Activated T-helper 1 cell treated with anti-CD3 and anti-CD28 coated beads, Interleukin-12 subunit alpha, Interleukin-12 subunit beta, Interleukin-2, Interleukin-4 antibody, amounts not matched to agents 30 ng/mL and 10 ng/mL and 1 ng/mL, durations not matched to agents 14 hours and 24 hours and 36 hours (primary cell): ENCODE results near the gene HOMER1. TPM values are rescaled to one million over a fixed set of nuclear protein-coding genes. Genes with fewer than 3 reads are reported as not detected.
"Not testable (repeated sequence)": the region's sequence is repeated elsewhere in the genome, so short reads cannot be mapped to it uniquely, and the experiment has no call there.

ENCODE experiments used
- DNase-seq: peaks from one replicate; pipeline ENCODE4 v3.0.0; 2021; ENCODE audit warnings: low spot score
- H3K27ac Mint-ChIP-seq: one replicate; pipeline ENCODE4 v1.8.0; 2021; ENCODE audit warnings: mild to moderate bottlenecking, mixed read lengths
- H3K27me3 Mint-ChIP-seq: one replicate; pipeline ENCODE4 v1.8.0; 2022; ENCODE audit warnings: mild to moderate bottlenecking, moderate library complexity, mixed read lengths; ENCODE audit not compliant: insufficient read depth
- H3K36me3 Mint-ChIP-seq: one replicate; pipeline ENCODE4 v1.8.0; 2021; ENCODE audit warnings: low read depth, mixed read lengths
- H3K4me1 Mint-ChIP-seq: one replicate; pipeline ENCODE4 v1.8.0; 2021; ENCODE audit warnings: low read depth, mixed read lengths
- H3K4me3 Mint-ChIP-seq: one replicate; pipeline ENCODE4 v1.8.0; 2021; ENCODE audit warnings: mild to moderate bottlenecking, moderate library complexity, mixed read lengths
- H3K9me3 Mint-ChIP-seq: one replicate; pipeline ENCODE4 v1.8.0; 2021; ENCODE audit warnings: mixed read lengths
- intact Hi-C: fragments of 100-400 bp; cut with micrococcal nuclease; formaldehyde crosslinking; loops from one replicate; pipeline ENCODE4 v1.15.1; 2024
- total RNA-seq: library from RNA; stranded (reverse); gene quantifications from 2 replicates; pipeline ENCODE4 v1.2.3, GENCODE V29; 2022

HOMER1 gene
- total RNA-seq, 1 donor from 2014 or later, result 11.8 TPM

GRCh38 chr5:79385126-79385525, 128.8 kb downstream of the HOMER1 start:
- DNase-seq, H3K36me3 Mint-ChIP-seq, H3K27me3 Mint-ChIP-seq, H3K4me3 Mint-ChIP-seq, intact Hi-C loops, H3K4me1 Mint-ChIP-seq, H3K27ac Mint-ChIP-seq: not testable (repeated sequence)
- peaks cover 35% of the 10 kb centered on the region for H3K9me3 Mint-ChIP-seq

- no peaks in the 10 kb centered on the region for H3K4me1 Mint-ChIP-seq
- no peak for DNase-seq
- intact Hi-C loops, result no loop called here
- H3K4me3 Mint-ChIP-seq, result no peak overlapping the region
- no peaks in the 10 kb centered on the region for H3K27me3 Mint-ChIP-seq
- H3K27ac Mint-ChIP-seq, result no peak overlapping the region
- peaks cover 35% of the 10 kb centered on the region for H3K9me3 Mint-ChIP-seq
- peaks cover 9% of the 10 kb centered on the region for H3K36me3 Mint-ChIP-seq
Observed at GRCh38 chr5:79378510-79379186, 135.3 kb downstream of the HOMER1 start.

GRCh38 chr5:79357398-79357797, 156.5 kb downstream of the HOMER1 start:
- H3K4me1 Mint-ChIP-seq, result no peaks in the 10 kb centered on the region
- H3K4me3 Mint-ChIP-seq, result no peak overlapping the region
- H3K36me3 Mint-ChIP-seq, result no peaks in the 10 kb centered on the region
- no peaks in the 10 kb centered on the region for H3K9me3 Mint-ChIP-seq
- intact Hi-C loops, result no loop called here
- H3K27ac Mint-ChIP-seq, result no peak overlapping the region
- no peak for DNase-seq
- H3K27me3 Mint-ChIP-seq, result peaks cover 5% of the 10 kb centered on the region

GRCh38 chr5:79349881-79350280, 164.1 kb downstream of the HOMER1 start:
- DNase-seq, result no peak
- intact Hi-C loops, result no loop called here
- no peak overlapping the region for H3K27ac Mint-ChIP-seq
- no peaks in the 10 kb centered on the region for H3K9me3 Mint-ChIP-seq
- no peaks in the 10 kb centered on the region for H3K27me3 Mint-ChIP-seq
- H3K4me1 Mint-ChIP-seq, result no peaks in the 10 kb centered on the region
- H3K4me3 Mint-ChIP-seq, result no peak overlapping the region
- H3K36me3 Mint-ChIP-seq, result no peaks in the 10 kb centered on the region

GRCh38 chr5:79349047-79349446, 164.9 kb downstream of the HOMER1 start:
- intact Hi-C loops, result no loop called here
- H3K9me3 Mint-ChIP-seq, result no peaks in the 10 kb centered on the region
- no peak overlapping the region for H3K4me3 Mint-ChIP-seq
- DNase-seq, result no peak
- H3K27me3 Mint-ChIP-seq, result no peaks in the 10 kb centered on the region
- no peaks in the 10 kb centered on the region for H3K4me1 Mint-ChIP-seq
- no peak overlapping the region for H3K27ac Mint-ChIP-seq
- H3K36me3 Mint-ChIP-seq, result no peaks in the 10 kb centered on the region

GRCh38 chr5:79346420-79346824, 167.5 kb downstream of the HOMER1 start:
- intact Hi-C loops, result no loop called here
- no peaks in the 10 kb centered on the region for H3K4me1 Mint-ChIP-seq

GRCh38 chr5:79333852-79334557, 179.9 kb downstream of the HOMER1 start:
- no peak for DNase-seq
- intact Hi-C loops, result no loop called here
- no peak overlapping the region for H3K4me3 Mint-ChIP-seq
- no peak overlapping the region for H3K27ac Mint-ChIP-seq
- no peaks in the 10 kb centered on the region for H3K36me3 Mint-ChIP-seq
- H3K4me1 Mint-ChIP-seq, result no peaks in the 10 kb centered on the region
- no peaks in the 10 kb centered on the region for H3K27me3 Mint-ChIP-seq
- H3K9me3 Mint-ChIP-seq, result no peaks in the 10 kb centered on the region

More at GRCh38 chr5:79346420-79346824, 167.5 kb downstream of the HOMER1 start:
- Mint-ChIP-seq H3K27me3 (no peaks in the 10 kb centered on the region), H3K27ac (no peak overlapping the region), H3K4me3 (no peak overlapping the region), H3K9me3 (no peaks in the 10 kb centered on the region), H3K36me3 (no peaks in the 10 kb centered on the region)
- no peak for DNase-seq

- no peaks in the 10 kb centered on the region for H3K4me1 Mint-ChIP-seq
- H3K9me3 Mint-ChIP-seq, result no peaks in the 10 kb centered on the region
- no peak for DNase-seq
- no peaks in the 10 kb centered on the region for H3K36me3 Mint-ChIP-seq
- H3K27me3 Mint-ChIP-seq, result no peaks in the 10 kb centered on the region
- no peak overlapping the region for H3K27ac Mint-ChIP-seq
- no peak overlapping the region for H3K4me3 Mint-ChIP-seq
- intact Hi-C loops, result no loop called here
Observed at GRCh38 chr5:79330071-79330470, 183.9 kb downstream of the HOMER1 start.

GRCh38 chr5:79329453-79329852, 184.5 kb downstream of the HOMER1 start:
- H3K4me3 Mint-ChIP-seq, result no peak overlapping the region
- no peaks in the 10 kb centered on the region for H3K9me3 Mint-ChIP-seq
- H3K36me3 Mint-ChIP-seq, result no peaks in the 10 kb centered on the region
- no peaks in the 10 kb centered on the region for H3K4me1 Mint-ChIP-seq
- no peak overlapping the region for H3K27ac Mint-ChIP-seq
- no peaks in the 10 kb centered on the region for H3K27me3 Mint-ChIP-seq
- no peak for DNase-seq
- intact Hi-C loops, result no loop called here

Other genes with a start within 250 kb of the HOMER1 start
- gene TENT2, start 98.3 kb upstream of the HOMER1 start, total RNA-seq, result 86.9 and 91.6 TPM in 2 replicates
- gene CMYA5, start 175.7 kb upstream of the HOMER1 start, total RNA-seq, result 0.10 and 0.15 TPM in 2 replicates